Embryonic facial prominence (tissue), 1 donor: ENCODE data around the gene LRRK2.
"Not testable (repeated sequence)": the region's sequence is repeated elsewhere in the genome, so short reads cannot be mapped to it uniquely, and the experiment has no call there.

Experiments
- DNase-seq: peaks from one replicate; pipeline ENCODE4 v3.0.0-alpha.2; 2016; ENCODE audit errors: extremely low spot score

Gene LRRK2

DNA sequence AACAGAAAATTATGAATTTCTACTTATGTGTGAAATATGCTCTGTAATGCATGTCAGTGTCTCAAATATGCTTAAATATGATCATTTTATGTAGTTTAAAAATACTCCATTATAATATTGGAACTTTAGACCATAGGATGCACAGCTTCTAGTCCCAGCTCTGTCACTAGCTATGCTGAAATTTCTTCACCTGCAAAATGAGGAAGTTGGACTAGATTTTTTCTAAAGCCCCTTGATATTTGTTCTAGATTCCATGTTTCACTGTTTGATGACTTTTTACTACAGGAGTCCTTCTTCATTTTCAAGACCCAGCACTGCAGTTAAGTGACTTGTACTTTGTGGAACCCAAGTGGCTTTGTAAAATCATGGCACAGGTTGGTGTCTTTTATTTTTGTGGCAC lies 90.1 kb downstream of the LRRK2 start:
- no peak for DNase-seq

DNA sequence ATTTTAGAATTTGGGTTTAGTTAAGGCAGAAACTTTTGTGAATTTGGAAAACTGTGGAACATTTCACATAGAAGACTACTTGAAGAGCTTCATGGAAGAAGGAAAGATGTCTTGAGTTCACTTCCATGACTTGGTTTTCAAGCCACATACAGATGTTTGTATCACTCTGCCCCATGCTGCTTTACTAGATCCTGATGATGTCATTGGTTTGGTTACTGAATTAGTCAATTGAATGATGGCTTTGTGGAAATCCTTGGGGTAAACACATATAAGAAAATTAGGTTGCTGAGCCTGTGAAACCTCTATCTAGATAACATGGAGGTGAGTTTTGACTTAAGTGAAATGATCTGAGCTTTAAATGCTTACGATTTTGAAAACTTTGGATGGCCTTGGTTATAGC lies 90.6 kb downstream of the LRRK2 start:
- DNase-seq, result no peak

DNA sequence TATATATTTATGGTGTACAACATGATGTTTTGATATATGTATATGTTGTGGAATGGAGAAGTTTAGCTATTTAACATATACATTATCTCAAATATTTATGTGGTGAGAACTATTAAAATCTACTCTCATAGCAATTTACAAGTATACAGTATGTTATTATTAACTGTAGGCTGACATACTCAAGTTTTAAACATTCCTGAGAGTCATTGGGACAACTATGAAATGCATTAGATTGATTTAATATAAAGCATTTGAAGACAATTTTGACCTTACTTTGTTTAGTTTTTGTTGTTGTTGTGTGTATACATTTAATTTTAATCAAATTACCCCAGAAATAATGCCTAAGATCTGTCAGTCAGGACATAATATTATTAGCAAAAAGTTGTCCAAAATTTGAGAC lies 99.5 kb downstream of the LRRK2 start:
- DNase-seq, result no peak

DNA sequence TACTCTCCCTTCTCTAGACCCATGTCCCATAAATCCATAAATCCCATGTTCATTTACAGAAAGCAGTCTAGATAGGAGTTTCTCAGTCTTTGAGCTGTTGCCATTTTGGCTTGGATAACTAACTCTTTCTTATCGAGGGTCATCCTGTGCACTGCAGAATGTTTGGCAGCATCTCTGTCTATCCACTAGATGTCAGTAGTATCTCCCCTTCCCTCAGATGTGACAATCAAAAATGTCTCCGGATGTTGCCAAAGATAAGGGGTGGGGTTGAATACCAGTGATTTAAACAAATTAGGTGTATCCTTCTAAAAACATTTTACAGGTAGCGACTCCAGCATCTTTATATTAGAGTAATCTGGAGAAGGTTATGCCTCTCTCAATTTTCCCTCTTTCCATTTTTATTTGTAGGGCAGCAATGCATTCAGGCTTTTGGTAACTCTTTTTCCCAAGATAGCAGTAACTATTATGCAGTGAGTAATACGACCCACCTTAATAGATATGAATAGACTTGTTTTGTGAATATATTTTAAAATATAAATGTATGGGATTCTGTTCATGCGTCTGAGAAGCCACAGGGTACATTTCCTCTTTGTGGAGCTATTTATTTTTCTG lies 100.7 kb downstream of the LRRK2 start:
- no peak for DNase-seq

DNA sequence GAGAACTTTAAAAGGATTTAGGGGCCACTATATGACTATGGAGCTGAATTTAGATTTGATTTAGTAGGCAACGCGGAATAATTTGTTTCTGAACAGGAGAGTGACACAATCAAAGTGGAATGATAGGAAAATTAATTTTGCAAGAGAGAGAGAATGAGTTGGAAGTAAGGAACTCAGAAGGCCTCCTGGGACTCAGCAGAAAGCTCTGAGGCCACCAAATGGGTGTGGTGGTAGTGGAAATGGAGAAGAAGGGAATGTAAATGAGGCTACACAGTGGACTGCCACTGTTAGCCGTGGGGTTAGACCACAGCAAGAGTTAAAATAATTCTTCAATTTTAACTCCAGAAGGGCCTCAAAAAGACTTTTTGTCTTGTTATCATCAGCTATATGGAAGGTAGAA lies 102.7 kb downstream of the LRRK2 start:
- no peak for DNase-seq

DNA sequence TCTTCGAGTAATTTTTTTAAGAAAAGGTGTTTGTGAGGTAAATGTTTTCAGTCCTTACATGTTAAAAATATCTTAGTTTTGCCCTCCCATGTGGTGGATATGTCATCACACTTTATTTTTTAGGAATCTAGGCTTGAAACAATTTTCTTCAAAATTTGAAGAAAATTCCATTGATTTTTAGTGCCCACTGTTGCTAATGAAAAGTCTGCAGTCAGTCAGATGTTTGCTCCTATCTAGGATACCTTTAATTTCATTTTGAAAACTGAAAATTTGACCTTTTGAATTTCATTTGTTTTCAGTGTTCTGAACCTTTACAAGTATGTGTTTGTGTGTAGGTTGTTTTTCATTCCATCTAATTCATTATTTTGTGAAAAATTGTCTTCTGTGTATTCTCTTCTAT lies 105.4 kb downstream of the LRRK2 start:
- DNase-seq, result no peak

DNA sequence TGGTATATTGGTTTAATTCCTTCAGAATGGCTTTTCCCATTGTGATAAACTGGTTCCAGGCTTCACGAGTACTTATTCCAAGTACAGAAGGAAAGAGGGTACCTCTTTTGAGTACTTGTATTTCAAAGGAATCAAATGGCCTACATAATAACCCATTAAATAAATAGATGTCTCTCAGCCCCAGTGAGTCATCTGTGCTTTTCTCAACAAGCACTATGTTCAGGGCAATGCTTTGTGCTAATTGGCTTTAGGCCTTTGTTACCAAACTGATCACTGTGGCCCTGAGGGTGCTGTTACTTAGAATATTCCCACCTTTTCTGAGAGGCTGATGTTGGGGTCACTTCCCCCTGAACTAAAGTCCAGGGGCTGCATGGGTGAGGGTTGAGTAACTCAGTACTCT lies 107.1 kb downstream of the LRRK2 start:
- no peak for DNase-seq

DNA sequence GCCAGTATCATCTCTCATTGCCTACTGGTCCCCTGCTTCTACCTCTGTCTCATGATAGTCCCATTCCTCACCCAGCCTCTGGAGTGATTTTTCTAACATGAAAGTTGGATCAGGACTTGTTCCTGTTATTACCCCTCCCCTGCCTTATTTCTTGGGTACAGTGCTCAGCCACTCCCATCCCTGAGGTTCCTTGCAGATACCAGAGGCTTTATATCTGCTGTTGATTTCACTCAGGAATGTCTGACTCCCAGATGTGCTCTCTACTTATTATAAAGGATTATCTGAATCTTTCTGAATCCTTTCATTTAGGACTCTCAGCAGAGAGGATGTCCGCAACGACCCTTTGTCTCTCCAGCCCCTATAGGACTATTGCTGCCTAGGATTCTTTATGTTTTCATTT lies 111.2 kb downstream of the LRRK2 start:
- DNase-seq, result no peak

DNA sequence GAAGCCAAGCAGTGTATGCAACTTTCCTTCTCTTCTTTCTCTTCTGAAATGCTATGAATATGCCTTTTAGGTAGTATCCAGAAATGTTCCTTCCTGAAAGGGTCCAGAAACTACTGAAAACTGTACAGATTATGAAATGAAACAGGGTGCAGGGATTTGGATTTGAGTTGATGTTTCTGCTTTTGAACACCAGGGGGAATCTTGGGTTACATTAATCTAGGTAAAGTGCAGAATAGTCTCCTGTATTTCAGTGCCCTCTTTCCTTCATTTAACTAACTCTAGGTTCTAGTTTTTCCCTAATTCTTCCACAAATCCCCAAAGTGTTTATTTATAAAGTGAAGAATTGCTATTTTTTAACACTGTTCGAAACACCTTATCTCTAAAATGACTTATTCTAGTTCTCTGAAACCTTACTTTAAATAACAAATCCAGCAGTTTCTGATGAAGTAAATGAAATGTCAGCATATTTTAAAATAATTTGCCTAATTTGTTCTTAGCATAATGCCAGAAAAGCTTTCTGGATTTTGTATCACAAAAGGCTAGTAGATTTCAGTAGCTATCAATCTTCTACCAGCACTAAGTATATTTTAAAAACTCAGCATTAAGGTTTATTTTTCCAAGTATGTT lies 111.9 kb downstream of the LRRK2 start:
- no peak for DNase-seq

DNA sequence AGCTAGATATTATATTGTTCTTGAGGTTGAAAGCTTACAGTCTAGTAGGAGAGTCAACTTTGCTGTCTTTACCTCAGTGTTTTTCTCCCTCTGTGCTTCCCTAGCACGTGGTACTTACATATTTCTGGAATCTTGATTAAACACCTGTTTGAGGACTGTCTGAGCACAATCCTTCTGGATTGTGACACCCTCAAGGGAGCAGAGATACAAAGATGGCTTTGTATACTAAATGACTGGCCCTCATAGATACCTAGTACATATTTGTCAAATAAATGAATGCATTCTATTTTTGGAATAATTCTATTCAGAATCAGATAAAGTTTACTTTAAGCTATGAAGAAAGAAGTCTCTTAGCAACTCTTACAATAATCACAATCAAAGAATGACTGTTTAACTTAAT lies 113.3 kb downstream of the LRRK2 start:
- no peak for DNase-seq

DNA sequence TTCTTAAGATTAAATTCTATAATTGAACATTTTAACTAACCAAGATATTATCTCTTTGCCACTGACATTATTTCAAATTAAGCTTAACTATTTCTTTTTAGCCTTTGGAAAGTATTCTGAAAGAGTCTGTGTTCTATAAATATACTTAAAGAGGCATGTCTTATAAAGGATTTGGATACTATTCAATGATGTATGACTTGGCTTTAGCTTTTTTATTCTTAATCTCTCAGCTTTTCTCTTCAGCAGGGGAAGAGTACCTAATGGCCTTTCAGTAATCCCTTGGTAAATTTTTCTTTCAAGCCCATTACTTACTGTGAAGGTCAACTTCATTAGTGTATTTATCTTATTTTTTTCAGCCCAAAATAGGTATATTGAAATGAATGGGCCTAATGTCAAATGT lies 113.8 kb downstream of the LRRK2 start:
- no peak for DNase-seq

DNA sequence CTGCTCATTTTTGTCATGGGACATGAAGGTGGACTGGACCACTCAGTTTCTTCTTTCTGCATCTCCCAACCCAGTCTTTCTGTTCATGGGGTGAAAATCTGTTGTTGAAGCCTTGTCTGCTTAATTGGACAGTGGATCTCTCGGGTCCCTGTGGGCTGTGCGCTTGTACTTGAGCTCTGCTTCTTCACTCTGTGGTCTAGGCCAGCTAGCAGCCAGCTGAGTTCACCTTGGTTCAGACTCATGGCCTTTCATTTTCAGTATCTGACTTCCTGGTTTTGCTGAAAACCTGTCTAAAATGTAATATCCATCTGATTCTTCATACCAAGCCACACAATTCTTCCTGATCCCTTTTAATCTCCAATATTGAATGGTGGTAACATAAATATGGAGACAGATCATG lies 117.2 kb downstream of the LRRK2 start:
- no peak for DNase-seq

DNA sequence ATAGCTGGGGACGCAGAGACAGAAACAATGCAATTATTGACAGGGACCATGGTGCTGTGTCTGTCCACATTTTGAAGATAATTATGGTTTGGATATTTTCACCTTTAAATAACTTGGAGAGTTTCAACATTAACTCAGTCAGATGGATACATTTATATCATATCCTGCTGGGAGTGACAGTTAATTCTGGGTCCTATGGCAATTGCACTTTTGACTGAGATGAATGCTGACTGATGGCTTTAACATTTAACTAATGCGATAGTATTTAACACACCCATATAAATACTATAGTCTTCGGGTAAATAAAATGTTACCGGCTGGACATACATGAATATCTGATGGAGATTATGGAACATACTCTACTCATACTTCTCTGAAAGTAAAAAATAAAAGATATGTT lies 118.3 kb downstream of the LRRK2 start:
- DNase-seq, result no peak

DNA sequence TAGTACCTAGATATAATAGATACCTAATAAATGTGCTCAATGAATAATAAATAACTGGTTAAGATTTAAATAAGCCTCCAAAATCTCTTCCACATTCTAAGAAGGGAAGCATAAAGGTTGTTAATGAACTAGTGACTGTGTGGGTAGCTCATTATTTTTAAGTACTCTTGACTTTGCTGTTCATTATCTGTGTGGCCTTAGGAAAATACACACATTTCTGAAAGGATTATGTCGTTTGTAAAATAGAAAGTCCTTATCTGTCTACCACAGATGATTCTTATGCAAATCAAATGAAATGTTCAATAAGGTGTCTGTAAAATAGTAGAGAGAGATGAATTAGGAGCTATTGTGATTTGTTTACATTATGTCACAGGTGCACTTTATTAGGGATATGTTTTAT lies 119.5 kb downstream of the LRRK2 start:
- DNase-seq, result no peak

DNA sequence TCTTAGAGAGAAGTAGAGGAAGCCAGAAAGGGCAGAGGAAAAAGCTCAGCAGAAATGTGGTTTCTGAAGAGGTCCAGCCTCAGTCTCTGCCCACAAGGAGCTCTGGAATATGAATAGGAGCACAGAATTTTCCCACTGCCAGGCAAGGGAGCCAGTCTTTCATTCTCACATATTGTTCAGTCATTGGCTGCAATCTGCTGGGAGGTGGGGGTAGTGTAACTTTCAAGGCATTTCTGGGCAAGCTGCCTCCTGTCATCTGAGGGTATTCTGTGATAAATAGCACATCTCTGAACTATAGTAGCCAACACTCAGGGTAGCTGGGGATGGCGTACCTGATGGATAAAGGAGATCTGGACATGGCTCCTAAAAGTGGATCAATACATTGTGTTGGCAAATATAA lies 127.2 kb downstream of the LRRK2 start:
- no peak for DNase-seq

DNA sequence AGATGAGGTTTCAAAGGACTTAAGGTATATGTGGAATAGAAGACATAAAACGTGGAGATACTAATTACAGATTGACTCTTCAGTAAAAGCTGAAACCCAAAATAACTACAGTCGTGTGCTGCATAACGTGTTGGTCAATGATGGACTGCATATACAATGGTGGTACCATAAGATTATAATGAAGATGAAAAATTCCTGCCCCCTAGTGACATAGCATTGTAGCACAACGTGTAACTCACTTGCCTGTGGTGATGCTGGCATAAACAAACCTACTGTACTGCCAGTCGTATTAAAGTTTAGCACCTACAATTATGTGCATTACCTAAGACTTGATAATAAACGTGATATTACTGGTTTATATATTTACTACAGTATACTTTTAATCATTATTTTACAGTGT lies 150.3 kb downstream of the LRRK2 start:
- DNase-seq, result no peak

DNA sequence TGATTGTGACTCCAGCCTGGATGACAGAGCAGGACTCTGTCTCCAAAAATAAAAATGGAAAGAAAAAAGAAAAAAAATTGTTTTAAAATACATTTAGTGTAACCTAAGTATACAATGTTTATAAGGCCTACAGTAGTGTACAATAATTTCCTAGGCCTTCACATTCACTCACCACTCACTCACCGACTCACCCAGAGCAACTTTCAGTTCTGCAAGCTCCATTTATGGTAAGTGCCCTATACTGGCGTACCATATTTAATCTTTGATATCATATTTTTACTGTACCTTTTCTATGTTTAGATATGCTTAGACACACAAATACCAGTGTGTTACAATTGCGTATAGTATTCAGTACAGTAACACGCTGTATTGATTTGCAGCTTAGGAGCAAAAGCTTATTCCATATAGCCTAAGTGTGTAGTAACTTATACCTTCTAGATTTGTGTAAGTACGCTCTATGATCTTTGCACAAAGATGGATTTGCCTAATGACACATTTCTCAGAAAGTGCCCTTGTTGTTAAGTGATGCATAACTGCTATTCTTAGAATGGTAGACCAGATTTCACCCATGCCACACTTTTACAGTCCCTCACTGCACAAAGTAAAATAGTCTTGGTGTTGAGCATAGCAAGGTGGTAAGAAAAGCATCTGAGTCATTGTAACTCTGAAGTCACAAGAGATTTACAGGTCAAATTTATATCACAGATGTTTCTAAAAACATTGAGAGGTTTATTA lies 151.9 kb downstream of the LRRK2 start:
- no peak for DNase-seq

DNA sequence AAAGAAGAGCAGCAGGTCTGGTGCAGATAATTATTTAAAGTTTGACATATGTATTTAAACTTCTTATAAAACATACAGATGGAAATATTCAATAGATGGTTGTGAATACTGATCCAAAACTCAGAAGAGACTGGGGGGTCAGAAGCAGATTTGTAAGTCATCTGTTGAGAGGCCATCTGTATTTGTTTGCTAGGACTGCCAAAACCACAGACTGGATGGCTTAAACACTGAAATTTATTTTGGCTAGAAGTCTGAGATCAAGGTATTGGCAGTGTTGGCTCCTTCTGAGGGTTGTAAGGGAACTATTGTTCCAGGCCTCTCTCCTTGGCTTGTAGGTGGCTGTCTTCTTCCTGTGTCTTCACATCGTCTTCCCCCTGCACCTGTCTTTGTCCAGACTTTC lies 153.9 kb downstream of the LRRK2 start:
- no peak for DNase-seq

DNA sequence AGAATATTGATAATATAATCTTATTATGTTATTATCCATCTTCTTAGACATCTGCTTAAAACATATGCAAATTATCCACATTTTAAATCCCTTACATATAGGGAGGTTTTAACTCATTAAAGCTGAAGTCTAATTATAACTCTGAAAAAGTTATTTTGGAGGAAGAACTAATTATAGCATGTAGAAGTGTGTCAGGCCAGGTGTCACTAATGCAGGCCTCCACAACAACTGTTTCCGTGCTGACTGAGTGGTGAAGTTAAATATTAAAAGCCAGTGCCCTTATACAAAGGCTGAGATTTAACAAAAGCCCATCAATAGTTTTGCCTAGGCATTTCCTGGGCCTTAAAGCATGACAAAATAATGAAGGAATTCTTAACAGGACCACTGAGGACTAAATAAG lies 157.4 kb downstream of the LRRK2 start:
- no peak for DNase-seq

DNA sequence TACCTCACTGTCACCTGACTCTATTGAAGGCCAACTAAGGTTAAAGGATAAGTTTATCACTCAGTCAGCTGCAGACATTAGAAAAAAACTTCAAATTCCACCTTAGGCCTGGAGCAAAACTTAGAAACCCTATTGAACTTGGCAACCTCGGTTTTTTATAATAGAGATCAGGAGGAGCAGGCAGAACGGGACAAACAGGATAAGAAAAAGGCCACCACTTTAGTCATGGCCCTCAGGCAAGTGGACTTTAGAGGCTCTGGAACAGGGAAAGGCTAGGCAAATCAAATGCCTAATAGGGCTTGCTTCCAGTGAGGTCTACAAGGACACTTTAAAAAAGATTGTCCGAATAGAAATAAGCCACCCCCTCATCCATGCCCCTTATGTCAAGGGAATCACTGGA lies 162.5 kb downstream of the LRRK2 start:
- DNase-seq, result not testable (repeated sequence)

DNA sequence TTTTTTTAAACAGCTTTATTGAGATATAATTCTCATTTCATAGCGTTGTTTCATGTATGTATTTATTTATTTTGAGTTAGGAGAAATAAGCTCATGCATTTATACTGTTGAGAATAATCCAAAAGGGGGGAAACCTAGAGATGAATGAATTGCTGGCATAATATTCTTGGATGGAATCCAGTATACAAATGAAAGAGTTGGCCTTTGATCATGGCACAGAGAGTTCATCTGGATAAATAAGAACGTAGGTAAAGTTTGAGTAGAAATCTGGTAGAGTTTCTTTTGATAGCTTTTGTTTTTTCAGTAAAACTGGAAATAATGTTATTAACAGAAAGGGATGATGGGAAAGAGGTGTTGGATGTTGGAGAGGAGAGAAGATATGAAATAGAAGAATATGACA lies 166.2 kb downstream of the LRRK2 start:
- DNase-seq, result no peak

DNA sequence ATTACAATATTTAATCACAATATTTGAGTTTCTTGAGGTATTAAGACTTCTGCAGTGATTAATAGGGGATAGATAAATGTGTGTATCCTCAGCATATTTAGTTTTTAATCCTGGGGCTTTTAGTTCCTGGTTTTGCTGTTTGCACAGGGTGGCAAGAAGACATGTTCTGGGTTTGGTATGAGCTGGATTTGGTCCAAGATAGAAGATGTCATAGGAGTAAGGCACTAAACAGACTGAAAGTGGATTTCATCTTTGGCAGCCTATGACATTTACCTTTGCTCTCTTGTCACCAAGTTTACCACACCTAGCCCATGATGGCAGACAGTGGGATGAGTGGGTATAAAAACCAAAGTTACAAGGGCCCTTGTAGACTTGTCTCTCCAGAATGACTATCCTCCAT lies 168.2 kb downstream of the LRRK2 start:
- no peak for DNase-seq

DNA sequence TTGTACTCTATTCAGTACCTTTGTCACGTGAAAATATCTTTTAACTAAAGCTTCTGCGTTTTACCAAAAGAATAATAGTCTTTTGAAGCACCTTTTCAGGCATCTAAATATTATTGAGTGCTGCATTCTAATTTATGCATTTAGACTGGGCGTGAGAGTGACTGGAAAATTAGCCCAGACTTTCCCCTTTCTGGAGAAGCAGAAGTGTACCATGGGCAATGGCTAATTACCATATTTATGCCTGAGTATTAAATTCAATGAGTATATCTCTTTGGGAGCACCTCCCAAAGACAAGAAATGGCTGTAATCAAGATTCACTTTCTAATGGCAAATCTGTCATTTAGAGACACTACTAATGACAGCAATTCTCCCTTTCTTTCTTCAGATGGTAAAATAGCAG lies 174.9 kb downstream of the LRRK2 start:
- no peak for DNase-seq

DNA sequence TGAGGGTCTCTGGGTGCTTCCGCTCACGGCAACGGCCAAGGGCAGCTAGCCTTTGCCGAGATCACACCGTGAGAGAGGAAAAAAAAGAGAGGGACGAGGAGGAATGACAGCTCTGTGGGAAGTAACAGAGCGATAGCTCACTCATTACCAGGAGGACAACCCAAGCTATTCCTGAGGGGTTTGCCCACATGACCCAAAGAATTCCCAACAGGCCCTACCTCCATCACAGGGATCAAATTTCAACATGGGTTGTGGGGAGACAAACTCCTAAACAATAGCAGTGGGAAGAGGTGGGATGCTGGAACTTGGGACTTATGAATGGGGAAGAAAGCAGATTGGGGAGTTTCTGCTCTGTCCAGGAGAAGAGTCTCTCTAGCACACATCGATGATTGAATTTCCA lies 180.6 kb downstream of the LRRK2 start:
- DNase-seq, result no peak
